Ovary (tissue), 3 donors: ENCODE results near the gene RNF224.

Experiments used
- CTCF ChIP-seq, 3 donors: fragments of 450-650 bp in 2 of 3; fragments of 200-600 bp in 1 of 3; IDR thresholded peaks; one replicate each; pipeline versions ENCODE4 v1.5.1 to v1.8.0; 2016 to 2022; ENCODE audit warnings: antibody characterized with exemption in 3 of 3, mild to moderate bottlenecking in 1 of 3
- EP300 ChIP-seq: sonication (generic); formaldehyde crosslinking; IDR thresholded peaks from one replicate; pipeline ENCODE4 v1.6.1; 2017; ENCODE audit warnings: antibody characterized with exemption
- donor health status: DM: no; HTN: no; CAD: no.

GRCh38 chr9:137278061-137278701, 50.9 kb downstream of the RNF224 start:
- no peak for TF ChIP-seq EP300
- no peak for TF ChIP-seq CTCF (IDR thresholded peaks at IDR 0.05)
